HepG2 (cell line): ENCODE measurements around the gene SOS2. TPM values are rescaled to one million over a fixed set of nuclear protein-coding genes. Genes with fewer than 3 reads are reported as not detected.

Source experiments
- CREBL2 ChIP-seq: sonication (generic); formaldehyde crosslinking; IDR thresholded peaks from 2 replicates; pipeline ENCODE4 v1.8.1; 2023; ENCODE audit warnings: missing genetic modification reagents, mild to moderate bottlenecking, borderline replicate concordance
- MXI1 ChIP-seq: IDR thresholded peaks from 3 replicates; pipeline ENCODE4 v1.6.1; 2012; ENCODE audit warnings: low read depth, low read length, inconsistent platforms, borderline replicate concordance
- NR0B2 ChIP-seq: sonication (generic); formaldehyde crosslinking; IDR thresholded peaks from 2 replicates; pipeline ENCODE4 v1.4.0; 2020; ENCODE audit warnings: mild to moderate bottlenecking, missing genetic modification reagents
- ZBTB38 ChIP-seq: sonication (generic); formaldehyde crosslinking; IDR thresholded peaks from 2 replicates; pipeline ENCODE4 v1.5.1; 2020; ENCODE audit warnings: mild to moderate bottlenecking, missing genetic modification reagents
- ZBTB42 ChIP-seq: sonication (generic); formaldehyde crosslinking; IDR thresholded peaks from 2 replicates; pipeline ENCODE4 v1.5.0; 2020; ENCODE audit warnings: mild to moderate bottlenecking, missing genetic modification reagents
- ZNF562 ChIP-seq: sonication (generic); formaldehyde crosslinking; IDR thresholded peaks from 2 replicates; pipeline ENCODE4 v1.8.0; 2022; ENCODE audit warnings: missing genetic modification reagents, borderline replicate concordance
- ZNF773 ChIP-seq: sonication (generic); formaldehyde crosslinking; IDR thresholded peaks from 2 replicates; pipeline ENCODE4 v1.4.0; 2020; ENCODE audit warnings: missing genetic modification reagents, borderline replicate concordance
- polyA plus RNA-seq, 8 experiments: library from polyadenylated mRNA; depleted of rRNA in 3 of 8; stranded (reverse) in 7 of 8; unstranded in 1 of 8; fragments of >200 nt; fragmentation: Illumina TruSeq in 4 of 8; extraction: Trizol in 4 of 8; gene quantifications; 2 replicates each; pipeline versions ENCODE4 v1.2.1 to v1.2.3, GENCODE V29; 2011 to 2016; ENCODE audit warnings: low read depth in 4 of 8, missing spikeins in 1 of 8, mixed read lengths in 1 of 8; ENCODE audit not compliant: insufficient read depth in 1 of 8
- total RNA-seq, 5 experiments: library from RNA; depleted of rRNA; stranded (reverse); fragments of >200 nt; fragmentation: Illumina TruSeq; extraction: Trizol; gene quantifications; 2 replicates each; pipeline ENCODE4 v1.2.3, GENCODE V29; 2016; ENCODE audit warnings: low read depth in 1 of 5
- TF ChIP-seq, protein P1 (sequence below): sonication (generic); formaldehyde crosslinking; IDR thresholded peaks from 2 replicates; pipeline ENCODE4 v1.4.0; 2020; ENCODE audit warnings: mild to moderate bottlenecking, missing genetic modification reagents
- TF ChIP-seq, protein P2 (sequence below), 2 experiments: fragments of 450-650 bp in 1 of 2; sonication (generic) in 1 of 2; formaldehyde crosslinking in 1 of 2; IDR thresholded peaks; 2 replicates each; pipeline versions ENCODE4 v1.6.1 to v1.8.0; 2016 to 2022; ENCODE audit warnings: antibody characterized with exemption in 1 of 2, mild to moderate bottlenecking in 1 of 2, missing genetic modification reagents in 1 of 2
- TF ChIP-seq, protein P3 (sequence below): IDR thresholded peaks from 2 replicates; pipeline ENCODE4 v1.6.1; 2016; ENCODE audit warnings: mild to moderate bottlenecking

The SOS2 gene
- total and polyA plus RNA-seq, 2 of the 13 experiments (the other 11 are each of a cell fraction or from before 2014, with no cell fraction given), result 9.3 to 12.1 TPM

DNA sequence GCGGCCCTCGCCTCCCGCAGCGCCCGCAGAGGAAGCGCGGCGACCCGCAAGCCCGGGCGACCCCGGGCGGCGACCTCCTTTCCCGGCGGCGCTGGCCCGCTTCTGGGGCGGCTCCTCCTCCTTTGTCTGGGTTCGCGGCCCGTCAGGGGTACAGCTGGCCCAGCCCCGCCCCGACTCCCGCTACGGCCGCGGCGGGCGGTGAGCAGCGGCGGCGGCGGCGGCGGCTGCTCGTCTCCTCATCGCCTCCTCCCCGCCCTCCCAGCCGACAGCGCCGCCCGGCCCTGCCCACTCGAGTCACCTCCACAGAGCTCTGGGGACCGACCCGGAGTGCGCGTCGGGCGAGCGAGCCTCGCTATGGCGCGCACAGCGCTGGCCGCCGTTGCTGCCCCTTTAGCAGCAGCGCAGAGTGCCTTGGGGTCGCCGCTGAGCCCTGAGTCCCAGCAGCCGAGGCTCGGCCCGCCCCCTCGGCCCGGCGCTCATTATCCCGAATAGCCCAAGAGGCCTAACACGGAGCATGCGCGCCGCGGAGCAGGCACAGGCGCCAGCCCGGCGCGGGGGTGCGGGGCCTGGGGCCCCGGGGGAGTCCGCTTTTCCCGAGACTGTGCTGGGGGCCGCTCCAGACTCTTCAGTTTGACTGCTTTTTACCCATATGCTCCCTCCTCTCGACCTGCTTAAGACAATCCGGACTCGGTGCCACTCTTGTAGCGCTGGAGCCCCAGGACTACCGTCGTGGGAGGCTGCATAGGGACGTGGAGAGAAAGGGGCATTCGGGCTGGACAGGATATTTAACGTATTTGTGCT lies at the start of gene SOS2 (continued):
- TF ChIP-seq, protein P1, sequence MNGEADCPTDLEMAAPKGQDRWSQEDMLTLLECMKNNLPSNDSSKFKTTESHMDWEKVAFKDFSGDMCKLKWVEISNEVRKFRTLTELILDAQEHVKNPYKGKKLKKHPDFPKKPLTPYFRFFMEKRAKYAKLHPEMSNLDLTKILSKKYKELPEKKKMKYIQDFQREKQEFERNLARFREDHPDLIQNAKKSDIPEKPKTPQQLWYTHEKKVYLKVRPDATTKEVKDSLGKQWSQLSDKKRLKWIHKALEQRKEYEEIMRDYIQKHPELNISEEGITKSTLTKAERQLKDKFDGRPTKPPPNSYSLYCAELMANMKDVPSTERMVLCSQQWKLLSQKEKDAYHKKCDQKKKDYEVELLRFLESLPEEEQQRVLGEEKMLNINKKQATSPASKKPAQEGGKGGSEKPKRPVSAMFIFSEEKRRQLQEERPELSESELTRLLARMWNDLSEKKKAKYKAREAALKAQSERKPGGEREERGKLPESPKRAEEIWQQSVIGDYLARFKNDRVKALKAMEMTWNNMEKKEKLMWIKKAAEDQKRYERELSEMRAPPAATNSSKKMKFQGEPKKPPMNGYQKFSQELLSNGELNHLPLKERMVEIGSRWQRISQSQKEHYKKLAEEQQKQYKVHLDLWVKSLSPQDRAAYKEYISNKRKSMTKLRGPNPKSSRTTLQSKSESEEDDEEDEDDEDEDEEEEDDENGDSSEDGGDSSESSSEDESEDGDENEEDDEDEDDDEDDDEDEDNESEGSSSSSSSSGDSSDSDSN (CRISPR knock-in tag), result peak; percentile 90
- TF ChIP-seq, protein P2, sequence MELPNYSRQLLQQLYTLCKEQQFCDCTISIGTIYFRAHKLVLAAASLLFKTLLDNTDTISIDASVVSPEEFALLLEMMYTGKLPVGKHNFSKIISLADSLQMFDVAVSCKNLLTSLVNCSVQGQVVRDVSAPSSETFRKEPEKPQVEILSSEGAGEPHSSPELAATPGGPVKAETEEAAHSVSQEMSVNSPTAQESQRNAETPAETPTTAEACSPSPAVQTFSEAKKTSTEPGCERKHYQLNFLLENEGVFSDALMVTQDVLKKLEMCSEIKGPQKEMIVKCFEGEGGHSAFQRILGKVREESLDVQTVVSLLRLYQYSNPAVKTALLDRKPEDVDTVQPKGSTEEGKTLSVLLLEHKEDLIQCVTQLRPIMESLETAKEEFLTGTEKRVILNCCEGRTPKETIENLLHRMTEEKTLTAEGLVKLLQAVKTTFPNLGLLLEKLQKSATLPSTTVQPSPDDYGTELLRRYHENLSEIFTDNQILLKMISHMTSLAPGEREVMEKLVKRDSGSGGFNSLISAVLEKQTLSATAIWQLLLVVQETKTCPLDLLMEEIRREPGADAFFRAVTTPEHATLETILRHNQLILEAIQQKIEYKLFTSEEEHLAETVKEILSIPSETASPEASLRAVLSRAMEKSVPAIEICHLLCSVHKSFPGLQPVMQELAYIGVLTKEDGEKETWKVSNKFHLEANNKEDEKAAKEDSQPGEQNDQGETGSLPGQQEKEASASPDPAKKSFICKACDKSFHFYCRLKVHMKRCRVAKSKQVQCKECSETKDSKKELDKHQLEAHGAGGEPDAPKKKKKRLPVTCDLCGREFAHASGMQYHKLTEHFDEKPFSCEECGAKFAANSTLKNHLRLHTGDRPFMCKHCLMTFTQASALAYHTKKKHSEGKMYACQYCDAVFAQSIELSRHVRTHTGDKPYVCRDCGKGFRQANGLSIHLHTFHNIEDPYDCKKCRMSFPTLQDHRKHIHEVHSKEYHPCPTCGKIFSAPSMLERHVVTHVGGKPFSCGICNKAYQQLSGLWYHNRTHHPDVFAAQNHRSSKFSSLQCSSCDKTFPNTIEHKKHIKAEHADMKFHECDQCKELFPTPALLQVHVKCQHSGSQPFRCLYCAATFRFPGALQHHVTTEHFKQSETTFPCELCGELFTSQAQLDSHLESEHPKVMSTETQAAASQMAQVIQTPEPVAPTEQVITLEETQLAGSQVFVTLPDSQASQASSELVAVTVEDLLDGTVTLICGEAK (IDR thresholded peaks at IDR 0.05), result no peak
- TF ChIP-seq, protein P2 (CRISPR knock-in tag; IDR thresholded peaks at IDR 0.05), result peak; percentile 68
- TF ChIP-seq ZBTB42 (CRISPR knock-in tag) (peak; percentile 60; the same call in 1 of the 2 replicates), CREBL2 (CRISPR knock-in tag) (no peak), ZBTB38 (CRISPR knock-in tag) (no peak), MXI1 (peak; percentile 19; the same call in 1 of the 3 replicates), NR0B2 (CRISPR knock-in tag) (peak; percentile 91), ZNF562 (no peak), ZNF773 (CRISPR knock-in tag) (no peak)
- TF ChIP-seq, protein P3, sequence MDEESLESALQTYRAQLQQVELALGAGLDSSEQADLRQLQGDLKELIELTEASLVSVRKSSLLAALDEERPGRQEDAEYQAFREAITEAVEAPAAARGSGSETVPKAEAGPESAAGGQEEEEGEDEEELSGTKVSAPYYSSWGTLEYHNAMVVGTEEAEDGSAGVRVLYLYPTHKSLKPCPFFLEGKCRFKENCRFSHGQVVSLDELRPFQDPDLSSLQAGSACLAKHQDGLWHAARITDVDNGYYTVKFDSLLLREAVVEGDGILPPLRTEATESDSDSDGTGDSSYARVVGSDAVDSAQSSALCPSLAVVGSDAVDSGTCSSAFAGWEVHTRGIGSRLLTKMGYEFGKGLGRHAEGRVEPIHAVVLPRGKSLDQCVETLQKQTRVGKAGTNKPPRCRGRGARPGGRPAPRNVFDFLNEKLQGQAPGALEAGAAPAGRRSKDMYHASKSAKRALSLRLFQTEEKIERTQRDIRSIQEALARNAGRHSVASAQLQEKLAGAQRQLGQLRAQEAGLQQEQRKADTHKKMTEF (CRISPR knock-in tag), result peak; percentile 71; the same call in 1 of the 2 replicates
